Stimulated activated CD8-positive, alpha-beta memory T cell treated with anti-CD3 and anti-CD28 coated beads, Interleukin-2, amount 100 ng/mL, for 1 hour (primary cell): Measurements from ENCODE around the gene TEX51.

ENCODE experiments used
- DNase-seq, 2 donors: peaks; one replicate each; pipeline ENCODE4 v3.0.0-alpha.2; 2020; ENCODE audit warnings: low read depth in 2 of 2

Gene TEX51

GRCh38 chr2:126878601-126879000 lies 20.1 kb upstream of the TEX51 start:
- no peak for DNase-seq

GRCh38 chr2:126879348-126880298 lies 19.1 kb upstream of the TEX51 start:
- DNase-seq = no peak

GRCh38 chr2:126880324-126880723 lies 18.4 kb upstream of the TEX51 start:
- DNase-seq = no peak

- DNase-seq = no peak
These were observed 17.9 kb upstream of the TEX51 start for GRCh38 chr2:126880817-126881216.

GRCh38 chr2:126881591-126881990 lies 17.1 kb upstream of the TEX51 start:
- no peak for DNase-seq

GRCh38 chr2:126882181-126882580 lies 16.5 kb upstream of the TEX51 start:
- DNase-seq = no peak

GRCh38 chr2:126882736-126883665 lies 15.7 kb upstream of the TEX51 start:
- no peak for DNase-seq

GRCh38 chr2:126883666-126884040 lies 15.0 kb upstream of the TEX51 start:
- no peak for DNase-seq

- DNase-seq = no peak
These were observed 13.6 kb upstream of the TEX51 start for GRCh38 chr2:126884861-126885750.

- DNase-seq = no peak
These were observed 12.9 kb upstream of the TEX51 start for GRCh38 chr2:126885751-126886210.

GRCh38 chr2:126886211-126886915 lies 12.3 kb upstream of the TEX51 start:
- DNase-seq = peak in 1 of 2 donors; percentile 2

GRCh38 chr2:126886916-126887280 lies 11.8 kb upstream of the TEX51 start:
- no peak for DNase-seq

GRCh38 chr2:126887506-126887905 lies 11.2 kb upstream of the TEX51 start:
- no peak for DNase-seq

- DNase-seq = no peak
These were observed 10.6 kb upstream of the TEX51 start for GRCh38 chr2:126888046-126888445.

GRCh38 chr2:126889071-126889470 lies 9.6 kb upstream of the TEX51 start:
- DNase-seq = no peak

- DNase-seq = no peak
These were observed 9.1 kb upstream of the TEX51 start for GRCh38 chr2:126889496-126890135.

- DNase-seq = no peak
These were observed 8.6 kb upstream of the TEX51 start for GRCh38 chr2:126890136-126890510.

- DNase-seq = no peak
These were observed 7.9 kb upstream of the TEX51 start for GRCh38 chr2:126890551-126891450.
